ENCODE results near the gene SORBS2. TPM values are rescaled to one million over a fixed set of nuclear protein-coding genes. Genes with fewer than 3 reads are reported as not detected.
"Not testable (repeated sequence)": the region's sequence is repeated elsewhere in the genome, so short reads cannot be mapped to it uniquely, and the experiment has no call there.

SORBS2 gene
- total RNA-seq, 2 experiments from 2014 or later = not detected

DNA sequence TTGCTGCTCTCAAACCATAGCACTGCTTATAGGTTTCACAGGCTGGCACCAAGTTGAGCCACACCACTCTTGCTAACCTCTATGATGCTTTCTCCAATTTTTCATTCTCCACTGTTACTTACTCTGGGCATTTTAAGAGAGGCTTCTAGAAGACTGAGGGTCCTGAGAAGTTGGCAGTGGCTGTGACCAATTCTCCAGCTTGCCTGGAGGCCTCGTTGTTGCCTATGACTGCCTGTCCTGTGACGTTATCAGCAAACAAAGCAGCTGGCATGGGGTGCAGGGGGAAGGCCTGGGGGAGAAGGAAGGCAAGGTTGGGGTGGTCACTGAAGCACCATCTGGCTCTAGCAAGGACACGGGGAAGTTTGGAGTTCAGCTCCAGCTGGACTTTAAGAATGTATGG lies 246.3 kb downstream of the SORBS2 start:
- no peaks in the 10 kb centered on the region for H3K4me1 Mint-ChIP-seq
- H3K36me3 Mint-ChIP-seq (ENCODE audit: low read depth) = no peaks in the 10 kb centered on the region
- peaks cover 6% of the 10 kb centered on the region for H3K27me3 Mint-ChIP-seq
- no peak overlapping the region for H3K27ac Mint-ChIP-seq
- ChIA-PET POLR2A (no interaction called here), CTCF (no interaction called here)
- H3K4me3 Mint-ChIP-seq = no peak overlapping the region
- no peak for DNase-seq
- H3K9me3 Mint-ChIP-seq = peaks cover 6% of the 10 kb centered on the region

DNA sequence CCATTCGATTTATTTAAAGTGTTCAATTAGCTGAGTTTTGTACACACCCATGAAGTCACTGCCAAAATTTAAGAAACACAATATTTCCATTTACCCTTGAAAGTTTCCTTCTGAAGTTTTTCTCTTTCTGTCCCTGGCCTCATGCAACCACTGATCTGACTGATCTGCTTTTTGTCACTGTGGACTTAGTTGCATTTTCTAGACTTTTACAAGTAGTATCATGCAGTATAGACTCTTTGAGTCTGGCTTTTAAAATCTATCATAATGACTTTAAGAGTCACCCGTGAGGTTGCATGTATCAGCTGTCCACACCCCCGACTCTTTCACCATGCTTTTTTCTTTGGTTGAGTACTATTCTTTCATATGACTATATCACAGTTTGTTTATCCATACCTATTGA lies 247.6 kb downstream of the SORBS2 start:
- POLR2A ChIA-PET = no interaction called here
- peaks cover 6% of the 10 kb centered on the region for H3K9me3 Mint-ChIP-seq
- CTCF ChIA-PET = interaction anchor here (0.6 kb wide), 1 partner anchor 37 kb away, joined by 3 read pairs; no protein-coding TSS in a partner anchor

DNA sequence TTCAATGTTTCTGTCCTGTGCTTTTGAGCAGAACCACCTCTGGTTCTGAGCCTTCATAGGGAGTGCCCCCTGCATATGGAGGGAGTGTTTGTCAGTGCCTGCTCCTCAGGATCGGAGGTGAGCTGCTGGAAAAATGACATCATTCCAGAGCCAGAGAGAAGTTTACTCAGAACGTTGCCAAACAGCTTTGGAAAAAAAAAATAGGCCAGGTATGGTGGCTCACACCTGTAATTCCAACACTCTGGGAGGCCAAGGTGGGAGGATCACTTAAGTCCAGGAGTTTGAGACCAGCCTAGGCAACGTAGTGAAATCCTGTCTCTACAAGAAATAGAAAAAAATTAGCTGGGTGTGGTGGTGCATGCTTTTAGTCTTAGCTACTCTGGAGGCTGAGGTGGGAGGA lies 249.5 kb downstream of the SORBS2 start:
- ChIA-PET CTCF (no interaction called here), POLR2A (no interaction called here)
- no peak for DNase-seq
- H3K27me3 Mint-ChIP-seq = peaks cover 19% of the 10 kb centered on the region
- no peak overlapping the region for H3K27ac Mint-ChIP-seq
- H3K36me3 Mint-ChIP-seq (ENCODE audit: low read depth) = no peaks in the 10 kb centered on the region
- H3K4me1 Mint-ChIP-seq = no peaks in the 10 kb centered on the region
- peaks cover 6% of the 10 kb centered on the region for H3K9me3 Mint-ChIP-seq
- no peak overlapping the region for H3K4me3 Mint-ChIP-seq

More for the DNA sequence above, 247.6 kb downstream of the SORBS2 start:
- DNase-seq = no peak
- Mint-ChIP-seq H3K4me1 (no peaks in the 10 kb centered on the region), H3K27me3 (peaks cover 6% of the 10 kb centered on the region), H3K4me3 (no peak overlapping the region), H3K27ac (no peak overlapping the region), H3K36me3 (ENCODE audit: low read depth) (no peaks in the 10 kb centered on the region)

DNA sequence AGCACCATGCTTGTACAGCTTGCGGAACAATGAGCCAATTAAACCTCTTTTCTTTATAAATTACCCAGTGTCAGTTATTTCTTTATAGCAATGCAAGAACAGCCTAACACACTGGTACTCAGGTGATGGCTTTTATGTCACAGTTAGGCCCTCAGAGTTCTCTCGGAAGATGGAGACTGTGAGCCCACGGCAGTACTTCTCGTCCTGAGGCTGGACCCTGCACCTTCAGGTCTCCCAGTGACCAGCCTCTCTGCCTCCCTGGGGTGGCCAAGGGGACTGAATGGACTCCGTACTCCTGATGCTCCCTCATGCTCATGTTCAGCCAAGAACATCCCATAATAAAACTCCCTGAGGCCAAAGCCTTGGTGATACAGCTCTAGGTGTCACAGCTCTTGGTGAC lies 251.7 kb downstream of the SORBS2 start:
- DNase-seq = no peak
- Mint-ChIP-seq H3K4me3 (no peak overlapping the region), H3K27me3 (peaks cover 26% of the 10 kb centered on the region), H3K27ac (no peak overlapping the region), H3K9me3 (peaks cover 6% of the 10 kb centered on the region), H3K36me3 (ENCODE audit: low read depth) (no peaks in the 10 kb centered on the region), H3K4me1 (no peaks in the 10 kb centered on the region)
- POLR2A ChIA-PET = no interaction called here
- CTCF ChIA-PET = interaction anchor here (0.6 kb wide), 1 partner anchor 1984 kb away, joined by 3 read pairs; no protein-coding TSS in a partner anchor

DNA sequence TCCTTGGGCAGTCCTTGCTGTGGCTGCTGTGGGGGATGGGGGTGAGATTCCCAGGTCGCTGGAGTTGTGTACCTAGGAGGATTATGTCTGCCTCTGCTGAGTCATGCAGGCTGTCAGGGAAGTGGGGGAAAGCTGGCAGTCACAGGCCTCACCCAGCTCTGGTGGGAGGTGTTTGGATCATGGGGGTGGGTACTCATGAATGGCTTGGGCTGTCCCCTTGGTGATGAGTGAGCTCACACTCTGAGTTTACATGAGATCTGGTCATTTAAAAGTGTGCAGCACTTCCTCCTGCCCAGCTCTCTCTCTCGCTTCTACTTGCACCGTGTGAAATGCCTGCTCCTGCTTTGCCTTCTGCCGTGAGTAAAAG lies 252.1 kb downstream of the SORBS2 start:
- Mint-ChIP-seq H3K4me3 (no peak overlapping the region), H3K9me3 (peaks cover 6% of the 10 kb centered on the region), H3K4me1 (no peaks in the 10 kb centered on the region), H3K27me3 (peaks cover 27% of the 10 kb centered on the region), H3K36me3 (ENCODE audit: low read depth) (no peaks in the 10 kb centered on the region), H3K27ac (no peak overlapping the region)
- ChIA-PET CTCF (no interaction called here), POLR2A (no interaction called here)
- no peak for DNase-seq

DNA sequence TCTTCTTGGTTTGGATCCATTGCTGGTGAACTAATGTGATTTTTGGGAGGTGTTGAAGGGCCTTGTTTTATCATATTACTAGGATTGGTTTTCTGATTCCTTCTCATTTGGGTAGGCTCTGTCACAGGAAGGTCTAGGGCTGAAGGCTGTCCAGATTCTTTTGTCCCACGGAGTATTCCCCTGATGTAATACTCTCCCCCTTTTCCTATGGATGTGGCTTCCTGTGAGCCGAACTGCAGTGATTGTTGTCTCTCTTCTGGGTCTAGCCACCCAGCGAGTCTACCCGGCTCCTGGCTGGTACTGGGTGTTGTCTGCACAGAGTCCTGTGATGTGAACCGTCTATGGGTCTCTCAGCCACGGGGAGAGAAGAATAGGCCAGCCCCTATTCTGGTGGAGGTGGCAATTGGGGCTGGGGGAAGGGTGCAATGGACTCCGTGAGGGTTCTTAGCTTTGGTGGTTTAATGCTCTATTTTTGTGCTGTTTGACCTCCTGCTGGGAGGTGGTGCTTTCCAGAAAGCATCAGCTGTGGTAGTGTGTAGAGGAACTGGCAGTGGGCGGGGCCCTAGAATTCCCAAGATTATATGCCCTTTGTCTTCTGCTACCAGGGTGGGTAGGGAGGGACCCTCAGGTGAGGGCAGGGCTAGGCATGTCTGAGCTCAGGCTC lies 252.6 kb downstream of the SORBS2 start:
- POLR2A ChIA-PET; H3K36me3 Mint-ChIP-seq (ENCODE audit: low read depth); DNase-seq; H3K4me1 Mint-ChIP-seq; H3K4me3 Mint-ChIP-seq; CTCF ChIA-PET; H3K9me3 Mint-ChIP-seq; H3K27ac Mint-ChIP-seq: not testable (repeated sequence)
- peaks cover 25% of the 10 kb centered on the region for H3K27me3 Mint-ChIP-seq

DNA sequence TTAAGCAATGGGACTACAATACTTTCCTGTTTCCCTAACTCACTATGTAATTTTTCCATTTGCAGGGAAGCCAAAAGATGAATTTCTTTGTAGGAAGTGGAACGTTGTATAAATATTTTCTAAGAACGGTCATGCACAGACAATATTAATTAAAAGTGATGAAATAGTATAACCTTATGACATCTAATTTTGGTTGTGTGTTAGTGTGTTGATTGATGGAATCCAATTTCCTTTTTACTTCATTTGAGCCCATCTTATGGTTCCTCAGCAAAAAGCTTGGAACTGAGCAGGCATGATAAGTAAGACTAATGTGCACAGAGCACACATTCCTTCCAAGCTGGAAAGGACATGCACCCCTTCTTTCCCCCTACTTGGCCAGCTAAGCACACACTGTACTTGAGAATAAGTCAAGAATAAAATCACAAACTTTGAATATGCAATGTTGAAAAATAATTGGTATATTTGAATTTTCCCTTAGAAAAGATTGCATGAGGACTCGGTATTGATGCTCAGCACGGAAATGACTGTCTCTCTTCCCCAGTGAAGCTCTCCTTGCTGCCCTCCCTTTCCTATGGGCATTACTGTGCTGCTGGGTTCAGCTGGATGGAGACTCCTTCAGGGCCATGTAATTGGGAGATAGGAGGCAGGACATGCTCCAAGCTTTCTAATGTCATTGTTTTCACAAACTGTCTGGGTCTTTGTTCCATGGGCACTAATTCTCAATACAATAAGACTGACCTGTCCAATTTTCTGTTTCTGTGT lies 257.4 kb downstream of the SORBS2 start:
- Mint-ChIP-seq H3K36me3 (ENCODE audit: low read depth) (no peaks in the 10 kb centered on the region), H3K4me1 (no peaks in the 10 kb centered on the region), H3K27ac (no peak overlapping the region), H3K4me3 (no peak overlapping the region), H3K9me3 (no peaks in the 10 kb centered on the region), H3K27me3 (peaks cover 32% of the 10 kb centered on the region)
- no peak for DNase-seq
- CTCF ChIA-PET = no interaction called here
- POLR2A ChIA-PET = interaction anchor here (0.5 kb wide), 1 partner anchor 18 kb away, joined by 11 read pairs; no protein-coding TSS in a partner anchor

DNA sequence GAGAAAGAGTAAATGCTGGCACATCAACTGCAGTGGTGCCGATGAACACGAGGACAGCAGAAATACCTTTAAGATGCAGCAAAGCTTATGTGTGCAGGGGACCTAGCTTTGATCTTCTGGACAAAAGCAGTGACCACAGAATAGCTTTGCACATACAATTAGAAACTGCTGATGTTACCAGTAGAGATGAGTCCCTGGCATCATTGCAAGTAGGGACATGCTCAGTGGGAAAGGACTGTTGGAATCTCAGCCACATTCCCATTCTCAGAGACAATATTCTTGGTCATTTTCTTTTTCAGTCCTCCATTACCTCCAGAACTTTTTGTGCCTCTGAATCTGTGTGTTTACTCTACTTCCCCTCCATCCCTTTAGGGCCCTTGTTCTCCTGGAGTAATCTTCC lies 259.7 kb downstream of the SORBS2 start:
- Mint-ChIP-seq H3K27ac (no peak overlapping the region), H3K9me3 (no peaks in the 10 kb centered on the region), H3K4me3 (no peak overlapping the region), H3K4me1 (no peaks in the 10 kb centered on the region), H3K36me3 (ENCODE audit: low read depth) (no peaks in the 10 kb centered on the region), H3K27me3 (peaks cover 18% of the 10 kb centered on the region)
- CTCF ChIA-PET = interaction anchor here (0.6 kb wide), 1 partner anchor 27 kb away, joined by 3 read pairs; no protein-coding TSS in a partner anchor
- no peak for DNase-seq
- POLR2A ChIA-PET = no interaction called here

DNA sequence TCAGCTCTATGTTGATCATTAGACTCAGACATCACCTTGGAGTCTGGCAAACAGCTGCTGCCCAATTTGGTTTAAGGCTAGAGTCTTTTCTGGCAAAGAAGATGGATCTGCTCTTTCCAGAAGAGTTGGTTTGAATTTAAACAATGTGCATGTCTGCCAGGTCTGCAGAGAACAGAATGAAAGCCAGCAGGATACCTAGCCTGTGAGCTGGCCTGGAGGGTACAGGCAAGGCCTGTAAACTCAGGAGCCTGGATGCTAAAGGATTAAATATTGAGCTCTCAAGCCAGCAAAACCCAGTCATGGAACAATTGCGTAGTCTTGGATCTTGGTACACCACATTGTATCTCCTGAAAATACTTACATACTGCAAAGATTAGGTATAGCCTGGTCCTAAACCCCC lies 261.1 kb downstream of the SORBS2 start:
- Mint-ChIP-seq H3K4me3 (no peak overlapping the region), H3K27ac (no peak overlapping the region), H3K36me3 (ENCODE audit: low read depth) (no peaks in the 10 kb centered on the region), H3K4me1 (no peaks in the 10 kb centered on the region), H3K27me3 (peaks cover 13% of the 10 kb centered on the region), H3K9me3 (no peaks in the 10 kb centered on the region)
- ChIA-PET CTCF (interaction anchor here (0.6 to 0.9 kb wide), 2 partner anchors 14 to 47 kb away, joined by 3 read pairs; no protein-coding TSS in a partner anchor), POLR2A (interaction anchor here (0.8 kb wide), 1 partner anchor 19 kb away, joined by 3 read pairs; no protein-coding TSS in a partner anchor)
- no peak for DNase-seq

DNA sequence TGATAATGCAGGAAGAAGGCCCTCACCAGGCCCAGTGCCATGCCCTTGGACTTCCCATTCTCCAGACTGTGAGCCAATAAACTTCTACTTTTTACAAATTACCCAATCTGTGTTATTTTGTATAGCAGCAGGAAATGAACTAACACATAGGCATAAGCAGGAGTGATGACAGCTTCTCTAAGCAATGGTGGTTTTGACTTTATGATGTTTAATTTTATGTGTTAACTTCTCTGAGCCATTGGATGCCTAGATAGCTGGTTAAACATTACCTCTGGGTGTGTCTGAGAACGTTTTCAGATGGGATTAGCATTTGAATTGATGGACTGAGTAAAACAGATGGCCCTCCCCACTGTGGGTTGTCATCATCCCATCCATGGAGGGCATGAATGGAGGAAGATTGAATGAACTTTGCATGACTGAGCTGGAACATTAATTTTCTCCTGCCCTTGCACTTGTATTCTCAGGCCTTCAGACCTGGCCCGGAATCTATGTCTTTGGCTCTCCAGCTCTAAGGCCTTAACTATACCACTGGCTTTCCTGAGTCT lies 262.8 kb downstream of the SORBS2 start:
- H3K27me3 Mint-ChIP-seq = peaks cover 11% of the 10 kb centered on the region
- H3K9me3 Mint-ChIP-seq = no peaks in the 10 kb centered on the region
- DNase-seq = no peak
- no peaks in the 10 kb centered on the region for H3K36me3 Mint-ChIP-seq (ENCODE audit: low read depth)
- no peak overlapping the region for H3K27ac Mint-ChIP-seq
- ChIA-PET POLR2A (no interaction called here), CTCF (no interaction called here)
- no peaks in the 10 kb centered on the region for H3K4me1 Mint-ChIP-seq
- H3K4me3 Mint-ChIP-seq = no peak overlapping the region

DNA sequence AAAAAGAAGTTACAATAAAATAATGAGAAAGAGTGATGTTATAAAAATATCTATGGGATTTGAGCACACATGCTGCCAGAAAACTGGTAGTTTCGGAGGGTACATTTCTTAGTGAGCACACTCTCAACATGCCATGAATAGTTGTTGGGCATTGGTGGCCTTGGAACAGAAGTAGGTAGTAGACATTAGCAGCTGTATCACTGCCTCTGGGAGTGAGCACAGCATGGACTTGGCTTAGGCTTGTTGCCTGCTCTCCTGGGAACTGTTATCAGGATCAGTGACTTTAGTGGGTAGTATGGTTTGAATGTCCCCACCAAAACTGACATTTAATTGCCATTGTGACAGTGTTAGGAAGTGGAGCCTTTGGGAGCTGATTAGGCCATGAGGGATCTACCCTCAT lies 263.4 kb downstream of the SORBS2 start:
- ChIA-PET CTCF (no interaction called here), POLR2A (no interaction called here)
- Mint-ChIP-seq H3K4me1 (no peaks in the 10 kb centered on the region), H3K4me3 (no peak overlapping the region), H3K9me3 (no peaks in the 10 kb centered on the region), H3K36me3 (ENCODE audit: low read depth) (no peaks in the 10 kb centered on the region), H3K27me3 (peaks cover 11% of the 10 kb centered on the region), H3K27ac (no peak overlapping the region)
- no peak for DNase-seq

DNA sequence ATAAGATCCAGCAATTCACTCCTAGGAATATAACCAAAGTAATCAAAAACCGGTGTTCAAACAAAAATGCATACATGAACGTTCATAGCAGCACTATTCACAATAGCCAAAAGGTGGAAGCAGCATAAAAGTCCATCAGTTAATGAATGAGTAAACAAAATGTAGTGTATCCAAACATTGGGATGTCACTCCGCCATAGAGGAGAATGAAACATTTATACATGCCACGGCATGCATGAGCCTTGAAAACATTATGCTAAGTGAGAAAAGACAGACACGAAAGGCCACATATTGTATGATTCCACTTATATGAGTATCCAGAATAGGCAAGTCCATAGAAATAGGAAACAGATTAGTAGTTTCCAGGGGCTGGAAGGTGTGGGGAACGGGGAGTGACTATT lies 265.7 kb downstream of the SORBS2 start:
- Mint-ChIP-seq H3K27me3 (peaks cover 12% of the 10 kb centered on the region), H3K36me3 (ENCODE audit: low read depth) (no peaks in the 10 kb centered on the region), H3K4me3 (no peak overlapping the region), H3K27ac (no peak overlapping the region), H3K9me3 (no peaks in the 10 kb centered on the region), H3K4me1 (no peaks in the 10 kb centered on the region)
- no peak for DNase-seq
- ChIA-PET POLR2A (no interaction called here), CTCF (no interaction called here)

DNA sequence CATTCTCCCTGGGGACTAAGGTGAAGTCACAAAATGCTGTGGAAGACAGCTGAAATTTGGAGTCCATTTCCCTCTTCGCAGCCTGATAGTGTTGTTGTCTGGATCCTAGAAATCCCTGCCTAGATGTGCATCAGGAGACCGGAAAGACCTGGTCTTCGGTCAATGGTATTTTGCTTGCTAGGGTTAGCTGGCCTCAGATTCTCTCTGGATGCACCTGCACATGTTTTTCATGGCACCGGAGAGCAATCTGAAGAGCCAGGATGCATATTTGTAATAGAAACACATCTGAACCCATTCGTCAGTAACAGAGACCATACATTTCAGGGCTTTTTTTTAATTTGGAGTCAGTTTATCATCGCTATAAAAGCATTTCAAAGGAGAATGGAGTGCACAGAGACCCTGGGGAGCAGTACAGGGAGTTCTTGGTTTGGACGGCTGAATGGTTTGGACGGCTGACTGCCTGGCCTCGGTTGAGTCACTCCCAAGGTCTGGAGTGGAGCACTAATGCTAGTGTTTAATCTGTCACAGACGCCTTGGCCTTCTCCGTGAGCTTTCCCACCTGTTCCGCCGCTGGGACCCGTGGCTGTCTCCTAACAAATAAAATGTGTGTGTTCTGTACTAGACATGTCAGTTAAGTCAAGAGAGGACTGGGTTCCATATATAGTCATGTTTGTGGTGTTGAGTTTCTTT lies 269.2 kb downstream of the SORBS2 start:
- Mint-ChIP-seq H3K27me3 (peaks cover 11% of the 10 kb centered on the region), H3K4me3 (no peak overlapping the region), H3K27ac (no peak overlapping the region), H3K9me3 (no peaks in the 10 kb centered on the region), H3K36me3 (ENCODE audit: low read depth) (no peaks in the 10 kb centered on the region), H3K4me1 (no peaks in the 10 kb centered on the region)
- DNase-seq = no peak
- CTCF ChIA-PET = no interaction called here
- POLR2A ChIA-PET = no interaction called here

Data from activated CD4-positive, alpha-beta T cell treated with anti-CD3 and anti-CD28 coated beads, Interleukin-2, amount 10 ng/mL, durations not matched to agents 7 days and 5 days (primary cell).